Kidney (tissue), 14 donors: ENCODE results near the gene RCVRN. TPM values are rescaled to one million over a fixed set of nuclear protein-coding genes. Genes with fewer than 3 reads are reported as not detected.

Experiments
- DNase-seq, 5 donors: peaks; one replicate each; pipeline ENCODE4 v3.0.0-alpha.2; 2013 to 2020
- FAIRE-seq: peaks from 2 replicates; lab custom pipeline; 2012; peaks lifted over from hg19 to GRCh38; lab: Jason Lieb, UNC
- H3K27ac ChIP-seq, 2 donors: one replicate each; pipeline ENCODE4 v1.7.0; 2013; ENCODE audit warnings: low read depth in 2 of 2, low read length in 2 of 2, inconsistent platforms in 1 of 2
- H3K27me3 ChIP-seq: one replicate; pipeline ENCODE4 v1.7.1; 2013; ENCODE audit warnings: low read length, inconsistent platforms; ENCODE audit not compliant: control insufficient read depth, insufficient read depth
- H3K36me3 ChIP-seq, 3 donors: one replicate each; pipeline versions ENCODE4 v1.7.0 to v1.7.1; 2013; ENCODE audit warnings: low read length in 3 of 3, control low read depth in 1 of 3, inconsistent platforms in 1 of 3; ENCODE audit not compliant: insufficient read depth in 3 of 3, control insufficient read depth in 2 of 3
- H3K4me1 ChIP-seq, 3 donors: one replicate each; pipeline versions ENCODE4 v1.7.0 to v1.7.1; 2013; ENCODE audit warnings: low read length in 3 of 3, inconsistent platforms in 1 of 3, low read depth in 1 of 3; ENCODE audit not compliant: control insufficient read depth in 2 of 3, insufficient read depth in 2 of 3
- H3K4me3 ChIP-seq, 3 donors: one replicate each; pipeline versions ENCODE4 v1.7.0 to v1.8.1; 2013; ENCODE audit warnings: low read length in 3 of 3, control low read depth in 1 of 3, inconsistent platforms in 1 of 3
- H3K9ac ChIP-seq, 3 donors: one replicate each; pipeline versions ENCODE4 v1.7.0 to v1.7.1; 2013; ENCODE audit warnings: low read length in 3 of 3, control low read depth in 1 of 3, inconsistent platforms in 1 of 3
- H3K9me3 ChIP-seq, 3 donors: one replicate each; pipeline versions ENCODE4 v1.7.0 to v1.7.1; 2013; ENCODE audit warnings: low read length in 3 of 3, control low read depth in 1 of 3, inconsistent platforms in 1 of 3; ENCODE audit not compliant: control insufficient read depth in 2 of 3, insufficient read depth in 1 of 3
- CTCF ChIP-seq: IDR thresholded peaks from 3 replicates; pipeline ENCODE4 v1.5.1; 2012; ENCODE audit warnings: mild to moderate bottlenecking, moderate library complexity, borderline replicate concordance; ENCODE audit not compliant: insufficient read depth; ENCODE audit errors: extremely low read depth
- intact Hi-C: fragments of 100-400 bp; cut with DNase I; formaldehyde crosslinking; loops from one replicate; pipeline ENCODE4 v1.11.1; 2022
- polyA plus RNA-seq: library from polyadenylated mRNA; stranded (reverse); fragments of 350-450 nt; fragmentation: Illumina TruSeq; extraction: RNeasy Lipid Tissue Mini Kit (QIAGEN cat#74804); gene quantifications from one replicate; pipeline ENCODE4 v1.2.3, GENCODE V29; 2014; ENCODE audit warnings: low read depth, low replicate concordance; ENCODE audit not compliant: insufficient read depth
- total RNA-seq: library from RNA; stranded (reverse); fragmentation: NEBNext Ultra II Directional; extraction: Animal tissue kit (Norgen Biotek cat#: 25700); gene quantifications from one replicate; pipeline ENCODE4 v1.2.1, GENCODE V29; 2021
- donor health status: control.
- donor health status: control.
- donor health status: control.
- donor health status: control.
- donor health status: control.
- donor health status: DM: yes; HTN: yes; CAD: no.
- donor health status: Normal renal cell carcinoma (clear cell type).

Gene RCVRN
- total and polyA plus RNA-seq, 2 donors from 2014 or later: not detected

GRCh38 chr17:9913476-9913875 lies 8.4 kb upstream of the RCVRN start:
- Histone ChIP-seq H3K9me3 (no peaks in the 10 kb centered on the region), H3K4me3 (no peak overlapping the region), H3K36me3 (no peaks in the 10 kb centered on the region), H3K27me3 (no peaks in the 10 kb centered on the region), H3K4me1 (no peaks in the 10 kb centered on the region), H3K27ac (no peak overlapping the region), H3K9ac (no peak overlapping the region)
- TF ChIP-seq CTCF: no peak
- FAIRE-seq (no peak), DNase-seq (no peak)
- intact Hi-C loops: no loop called here

DNA sequence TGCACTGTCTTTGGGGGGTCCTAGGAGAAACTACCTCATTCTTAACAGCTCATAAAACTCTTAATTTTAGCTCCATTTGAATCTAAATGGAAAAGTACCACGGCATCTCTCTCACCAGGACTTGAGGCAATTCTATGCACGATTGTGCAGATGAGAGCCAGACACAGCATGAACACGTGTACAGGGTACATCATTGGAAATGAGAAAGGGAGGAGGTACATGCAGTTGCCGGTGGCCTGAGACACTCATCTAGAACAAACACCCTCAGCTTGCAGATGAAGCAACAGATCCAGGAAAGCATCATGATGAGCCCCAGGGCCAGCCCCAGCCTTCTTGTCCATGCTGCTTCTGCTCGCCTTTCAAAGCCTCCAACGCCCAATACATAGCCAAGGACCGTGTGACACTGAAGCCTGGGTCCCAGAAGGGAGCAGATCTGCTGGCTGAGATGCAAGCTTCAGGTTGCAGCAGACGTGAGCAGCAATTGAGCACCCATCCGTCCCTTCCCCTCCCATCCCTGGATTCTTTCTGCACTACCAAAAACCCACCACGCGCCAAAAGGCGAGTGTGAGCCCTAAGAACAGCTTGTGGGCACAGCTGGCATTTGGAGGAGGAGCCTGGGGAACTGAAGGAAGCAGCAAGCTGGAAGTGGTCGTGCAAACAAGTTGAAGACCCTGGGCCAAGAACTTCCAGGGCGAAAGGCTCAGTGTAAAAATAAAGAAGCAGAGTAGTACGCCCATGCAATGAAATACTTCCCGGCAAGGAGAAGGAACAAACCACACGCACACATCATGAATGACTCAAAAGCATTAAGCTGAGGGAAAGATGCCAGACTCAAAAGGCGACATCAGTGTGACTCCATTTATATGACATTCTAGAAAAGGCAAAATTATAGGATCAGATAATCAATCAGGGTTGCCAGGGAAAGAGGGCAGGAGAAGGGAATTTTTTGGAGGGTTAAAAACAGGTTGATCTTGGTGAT lies 7.3 kb upstream of the RCVRN start:
- FAIRE-seq (no peak), DNase-seq (no peak)
- H3K4me3 ChIP-seq: no peak overlapping the region
- no peaks in the 10 kb centered on the region for H3K27me3 ChIP-seq
- no peak overlapping the region for H3K27ac ChIP-seq
- H3K36me3 ChIP-seq: no peaks in the 10 kb centered on the region
- H3K4me1 ChIP-seq: no peaks in the 10 kb centered on the region
- no peak for TF ChIP-seq CTCF
- intact Hi-C loops: no loop called here
- H3K9me3 ChIP-seq: no peaks in the 10 kb centered on the region
- H3K9ac ChIP-seq: no peak overlapping the region

GRCh38 chr17:9911089-9911488 lies 6.0 kb upstream of the RCVRN start:
- no peak for TF ChIP-seq CTCF
- no peaks in the 10 kb centered on the region for H3K9me3 ChIP-seq
- intact Hi-C loops: no loop called here
- no peaks in the 10 kb centered on the region for H3K36me3 ChIP-seq
- DNase-seq (no peak), FAIRE-seq (no peak)
- no peak overlapping the region for H3K9ac ChIP-seq
- H3K4me1 ChIP-seq: no peaks in the 10 kb centered on the region
- no peak overlapping the region for H3K27ac ChIP-seq
- H3K4me3 ChIP-seq: no peak overlapping the region
- no peaks in the 10 kb centered on the region for H3K27me3 ChIP-seq
